Measurements from ENCODE around the gene FRYL.

The FRYL gene

DNA sequence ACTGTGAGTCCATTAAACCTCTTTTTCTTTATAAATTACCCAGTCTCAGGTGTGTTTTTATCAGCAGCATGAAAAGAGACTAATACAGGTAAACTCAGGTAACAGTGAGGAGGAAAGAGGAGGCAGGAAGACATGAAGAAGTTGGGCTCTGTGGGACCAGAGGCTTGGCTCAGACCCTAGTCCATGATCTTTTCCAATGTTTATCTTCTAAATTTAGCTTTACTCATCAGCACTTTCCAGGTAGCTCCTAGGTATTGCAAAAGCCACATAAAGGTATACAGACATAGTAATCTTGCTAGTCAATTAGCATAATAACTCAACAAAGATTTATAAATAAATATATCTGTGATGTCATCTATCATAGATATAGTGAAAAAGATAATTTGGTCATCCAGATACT, 11.2 kb upstream of the FRYL start:
- Histone ChIP-seq H3K36me3 (ENCODE audit: control insufficient read depth, insufficient read depth, low read length) (no peaks in the 10 kb centered on the region), H3K4me3 (replicated peaks; ENCODE audit: low read depth, low read length) (no peak overlapping the region)
- no peak for DNase-seq (ENCODE audit: extremely low read depth, insufficient read length)

DNA sequence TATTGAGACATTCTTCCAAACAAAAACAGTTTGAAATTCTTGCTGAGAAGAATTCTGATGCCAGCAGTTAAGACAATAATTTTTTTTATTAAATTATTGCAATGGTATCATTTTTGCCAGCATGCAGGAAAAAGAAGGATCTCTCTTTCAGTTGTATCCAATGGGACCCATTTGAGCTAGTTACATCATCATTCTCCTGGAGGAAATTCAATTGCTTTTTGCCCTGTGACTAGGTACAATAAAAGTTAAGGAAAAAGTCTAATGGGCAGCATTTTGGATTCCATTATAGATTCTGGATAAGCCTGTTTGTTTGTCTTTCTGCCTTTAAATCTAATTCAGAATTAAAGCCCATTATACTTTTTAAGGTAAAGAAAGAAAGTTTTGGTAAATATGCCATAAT, 10.5 kb upstream of the FRYL start:
- TF ChIP-seq, protein P1, sequence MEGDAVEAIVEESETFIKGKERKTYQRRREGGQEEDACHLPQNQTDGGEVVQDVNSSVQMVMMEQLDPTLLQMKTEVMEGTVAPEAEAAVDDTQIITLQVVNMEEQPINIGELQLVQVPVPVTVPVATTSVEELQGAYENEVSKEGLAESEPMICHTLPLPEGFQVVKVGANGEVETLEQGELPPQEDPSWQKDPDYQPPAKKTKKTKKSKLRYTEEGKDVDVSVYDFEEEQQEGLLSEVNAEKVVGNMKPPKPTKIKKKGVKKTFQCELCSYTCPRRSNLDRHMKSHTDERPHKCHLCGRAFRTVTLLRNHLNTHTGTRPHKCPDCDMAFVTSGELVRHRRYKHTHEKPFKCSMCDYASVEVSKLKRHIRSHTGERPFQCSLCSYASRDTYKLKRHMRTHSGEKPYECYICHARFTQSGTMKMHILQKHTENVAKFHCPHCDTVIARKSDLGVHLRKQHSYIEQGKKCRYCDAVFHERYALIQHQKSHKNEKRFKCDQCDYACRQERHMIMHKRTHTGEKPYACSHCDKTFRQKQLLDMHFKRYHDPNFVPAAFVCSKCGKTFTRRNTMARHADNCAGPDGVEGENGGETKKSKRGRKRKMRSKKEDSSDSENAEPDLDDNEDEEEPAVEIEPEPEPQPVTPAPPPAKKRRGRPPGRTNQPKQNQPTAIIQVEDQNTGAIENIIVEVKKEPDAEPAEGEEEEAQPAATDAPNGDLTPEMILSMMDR (IDR thresholded peaks at IDR 0.05; ENCODE audit: insufficient read depth, low read length, poor library complexity, severe bottlenecking) = no peak
- Histone ChIP-seq H3K27me3 (replicated peaks; ENCODE audit: control insufficient read depth, insufficient read depth, low read length) (no peaks in the 10 kb centered on the region), H3K4me3 (replicated peaks; ENCODE audit: low read depth, low read length) (no peak overlapping the region), H3K36me3 (ENCODE audit: control insufficient read depth, insufficient read depth, low read length) (no peaks in the 10 kb centered on the region)
- DNase-seq (ENCODE audit: extremely low read depth, insufficient read length) = no peak

More for the DNA sequence above, 11.2 kb upstream of the FRYL start:
- H3K27me3 ChIP-seq (replicated peaks; ENCODE audit: control insufficient read depth, insufficient read depth, low read length) = no peaks in the 10 kb centered on the region
- TF ChIP-seq, protein P1 (IDR thresholded peaks at IDR 0.05; ENCODE audit: insufficient read depth, low read length, poor library complexity, severe bottlenecking) = no peak

DNA sequence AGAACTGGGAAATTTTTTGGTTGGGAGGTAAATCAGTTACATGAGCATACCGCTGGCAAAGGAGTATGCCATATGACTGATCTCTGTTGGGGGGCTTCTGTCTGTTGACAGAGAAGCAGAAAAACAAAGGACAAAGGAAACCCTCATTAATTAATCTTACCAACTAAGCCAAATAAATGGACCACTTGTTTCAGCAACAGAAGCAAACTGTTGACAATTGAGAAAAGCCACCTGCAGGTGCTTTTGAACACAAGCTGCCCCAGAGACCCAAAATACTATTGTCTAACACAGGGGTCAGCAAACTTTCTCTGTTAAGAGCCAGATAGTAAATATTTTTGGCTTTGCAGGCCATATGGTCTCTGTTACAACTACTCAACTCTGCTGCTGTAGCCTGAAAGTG, 7.0 kb upstream of the FRYL start:
- Histone ChIP-seq H3K36me3 (ENCODE audit: control insufficient read depth, insufficient read depth, low read length) (no peaks in the 10 kb centered on the region), H3K27me3 (replicated peaks; ENCODE audit: control insufficient read depth, insufficient read depth, low read length) (no peaks in the 10 kb centered on the region), H3K4me3 (replicated peaks; ENCODE audit: low read depth, low read length) (no peak overlapping the region)
- TF ChIP-seq, protein P1 (IDR thresholded peaks at IDR 0.05; ENCODE audit: insufficient read depth, low read length, poor library complexity, severe bottlenecking) = no peak
- DNase-seq (ENCODE audit: extremely low read depth, insufficient read length) = no peak

DNA sequence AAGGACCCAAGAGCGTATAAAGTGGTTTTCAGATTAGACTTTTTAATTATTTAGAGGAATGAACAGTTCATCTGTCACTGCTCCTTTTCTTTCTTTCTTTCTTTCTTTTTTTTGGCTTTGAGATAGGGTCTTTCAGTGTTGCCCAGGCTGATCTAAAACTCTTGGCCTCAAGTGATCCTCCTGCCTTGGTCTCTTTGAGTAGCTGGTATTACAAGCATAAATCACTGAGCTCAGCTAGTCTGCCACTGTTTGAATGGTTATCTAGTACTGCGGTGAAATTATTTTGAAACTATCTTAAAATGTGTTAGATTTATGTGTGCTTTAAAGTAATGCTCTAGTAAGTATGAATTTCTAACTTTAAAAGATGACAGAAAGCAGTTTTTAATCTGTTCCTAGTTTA, 6.5 kb upstream of the FRYL start:
- DNase-seq (ENCODE audit: extremely low read depth, insufficient read length) = no peak
- Histone ChIP-seq H3K36me3 (ENCODE audit: control insufficient read depth, insufficient read depth, low read length) (no peaks in the 10 kb centered on the region), H3K4me3 (replicated peaks; ENCODE audit: low read depth, low read length) (no peak overlapping the region), H3K27me3 (replicated peaks; ENCODE audit: control insufficient read depth, insufficient read depth, low read length) (no peaks in the 10 kb centered on the region)
- TF ChIP-seq, protein P1 (IDR thresholded peaks at IDR 0.05; ENCODE audit: insufficient read depth, low read length, poor library complexity, severe bottlenecking) = no peak

DNA sequence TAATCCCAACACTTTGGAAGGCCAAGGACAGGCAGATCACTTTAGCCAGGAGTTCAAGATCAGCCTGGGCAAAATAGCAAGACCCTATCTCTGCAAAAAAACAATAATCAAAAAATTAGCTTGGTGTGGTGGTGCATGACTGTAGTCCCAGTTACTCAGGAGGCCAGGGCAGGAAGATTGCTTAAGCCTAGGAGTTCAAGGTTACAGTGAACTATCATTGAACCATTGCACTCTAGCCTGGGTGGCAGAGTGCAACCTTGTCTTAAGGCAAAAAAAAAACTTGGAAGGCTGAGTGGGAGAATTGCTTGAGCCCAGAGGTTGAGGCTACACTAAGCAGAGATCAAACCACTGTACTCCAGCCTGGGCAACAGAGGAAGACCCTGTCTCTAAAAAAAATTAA, 5.2 kb upstream of the FRYL start:
- no peaks in the 10 kb centered on the region for H3K36me3 ChIP-seq (ENCODE audit: control insufficient read depth, insufficient read depth, low read length)
- H3K27me3 ChIP-seq (replicated peaks; ENCODE audit: control insufficient read depth, insufficient read depth, low read length) = no peaks in the 10 kb centered on the region
- H3K4me3 ChIP-seq (replicated peaks; ENCODE audit: low read depth, low read length) = no peak overlapping the region
- TF ChIP-seq, protein P1 (IDR thresholded peaks at IDR 0.05; ENCODE audit: insufficient read depth, low read length, poor library complexity, severe bottlenecking) = no peak
- no peak for DNase-seq (ENCODE audit: extremely low read depth, insufficient read length)

DNA sequence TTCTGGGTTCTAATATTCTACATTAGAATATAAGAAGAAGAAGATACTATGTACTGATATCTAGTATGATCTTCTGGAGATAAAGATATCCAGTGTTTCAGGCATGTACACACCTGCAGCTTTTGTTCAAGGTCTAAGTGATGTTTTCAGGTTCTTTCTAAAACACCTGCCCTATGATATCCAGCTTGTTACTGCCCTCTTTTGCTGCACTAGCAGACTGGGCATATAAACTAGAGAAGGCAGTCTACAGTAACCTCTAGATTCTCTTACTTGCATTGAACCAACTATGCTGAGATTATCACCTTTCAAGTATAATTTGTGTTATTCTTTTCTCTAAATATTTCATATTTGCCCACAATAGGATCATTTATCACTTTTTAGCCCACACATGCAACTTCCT, 1.9 kb upstream of the FRYL start:
- Histone ChIP-seq H3K4me3 (replicated peaks; ENCODE audit: low read depth, low read length) (no peak overlapping the region), H3K36me3 (ENCODE audit: control insufficient read depth, insufficient read depth, low read length) (no peaks in the 10 kb centered on the region), H3K27me3 (replicated peaks; ENCODE audit: control insufficient read depth, insufficient read depth, low read length) (no peaks in the 10 kb centered on the region)
- TF ChIP-seq, protein P1 (IDR thresholded peaks at IDR 0.05; ENCODE audit: insufficient read depth, low read length, poor library complexity, severe bottlenecking) = no peak
- no peak for DNase-seq (ENCODE audit: extremely low read depth, insufficient read length)

Data from GM06990 (cell line).